ENCODE data around the gene EREG. TPM values are rescaled to one million over a fixed set of nuclear protein-coding genes. Genes with fewer than 3 reads are reported as not detected.

Gene EREG
- total RNA-seq, 1 donor from 2014 or later = 0.30 TPM

- H3K4me3 Mint-ChIP-seq (ENCODE audit: unreplicated experiment) = no peak overlapping the region
- no peaks in the 10 kb centered on the region for H3K79me2 ChIP-seq (ENCODE audit: insufficient read depth, low read length)
- H2AFZ ChIP-seq (ENCODE audit: low read depth, low read length) = no peak overlapping the region
- no peaks in the 10 kb centered on the region for H3K36me3 Mint-ChIP-seq (ENCODE audit: low read depth, unreplicated experiment)
- H3K9me3 ChIP-seq (ENCODE audit: insufficient read depth, low read depth, low read length) = no peaks in the 10 kb centered on the region
- H3K9ac ChIP-seq (ENCODE audit: low read length) = no peak overlapping the region
- H3K4me3 ChIP-seq (ENCODE audit: insufficient read depth, low read depth, low read length) = no peak overlapping the region
- H3K27ac ChIP-seq (ENCODE audit: low read depth, low read length) = no peak overlapping the region
- TF ChIP-seq, protein P1, sequence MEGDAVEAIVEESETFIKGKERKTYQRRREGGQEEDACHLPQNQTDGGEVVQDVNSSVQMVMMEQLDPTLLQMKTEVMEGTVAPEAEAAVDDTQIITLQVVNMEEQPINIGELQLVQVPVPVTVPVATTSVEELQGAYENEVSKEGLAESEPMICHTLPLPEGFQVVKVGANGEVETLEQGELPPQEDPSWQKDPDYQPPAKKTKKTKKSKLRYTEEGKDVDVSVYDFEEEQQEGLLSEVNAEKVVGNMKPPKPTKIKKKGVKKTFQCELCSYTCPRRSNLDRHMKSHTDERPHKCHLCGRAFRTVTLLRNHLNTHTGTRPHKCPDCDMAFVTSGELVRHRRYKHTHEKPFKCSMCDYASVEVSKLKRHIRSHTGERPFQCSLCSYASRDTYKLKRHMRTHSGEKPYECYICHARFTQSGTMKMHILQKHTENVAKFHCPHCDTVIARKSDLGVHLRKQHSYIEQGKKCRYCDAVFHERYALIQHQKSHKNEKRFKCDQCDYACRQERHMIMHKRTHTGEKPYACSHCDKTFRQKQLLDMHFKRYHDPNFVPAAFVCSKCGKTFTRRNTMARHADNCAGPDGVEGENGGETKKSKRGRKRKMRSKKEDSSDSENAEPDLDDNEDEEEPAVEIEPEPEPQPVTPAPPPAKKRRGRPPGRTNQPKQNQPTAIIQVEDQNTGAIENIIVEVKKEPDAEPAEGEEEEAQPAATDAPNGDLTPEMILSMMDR (IDR thresholded peaks at IDR 0.05; ENCODE audit: insufficient read depth, low read depth, low read length) = no peak
- no peak for TF ChIP-seq EZH2 (IDR thresholded peaks at IDR 0.05; ENCODE audit: insufficient read depth, low read length)
- H3K4me2 ChIP-seq (ENCODE audit: low read length) = no peak overlapping the region
- H3K9me3 Mint-ChIP-seq (ENCODE audit: unreplicated experiment) = no peaks in the 10 kb centered on the region
- H4K20me1 ChIP-seq (ENCODE audit: insufficient read depth, low read length) = no peaks in the 10 kb centered on the region
- FAIRE-seq = no peak
- H3K4me1 ChIP-seq (ENCODE audit: insufficient read depth, low read length) = peaks cover 4% of the 10 kb centered on the region
- H3K36me3 ChIP-seq (ENCODE audit: insufficient read depth, low read length) = no peaks in the 10 kb centered on the region
- DNase-seq (ENCODE audit: low read depth) = no peak
- H3K27me3 Mint-ChIP-seq (ENCODE audit: low read depth, unreplicated experiment) = no peaks in the 10 kb centered on the region
- H3K27ac Mint-ChIP-seq (ENCODE audit: unreplicated experiment) = no peak overlapping the region
- H3K27me3 ChIP-seq (ENCODE audit: insufficient read depth, low read length) = no peaks in the 10 kb centered on the region
- H3K4me1 Mint-ChIP-seq (ENCODE audit: low read depth, unreplicated experiment) = no peaks in the 10 kb centered on the region
Observed at GRCh38 chr4:74400395-74400794, 35.5 kb downstream of the EREG start.

GRCh38 chr4:74402692-74403456 is 37.9 kb downstream of the EREG start:
- Histone ChIP-seq H3K9me3 (ENCODE audit: insufficient read depth, low read depth, low read length) (no peaks in the 10 kb centered on the region), H3K4me2 (ENCODE audit: low read length) (no peak overlapping the region), H4K20me1 (ENCODE audit: insufficient read depth, low read length) (no peaks in the 10 kb centered on the region), H3K79me2 (ENCODE audit: insufficient read depth, low read length) (no peaks in the 10 kb centered on the region), H3K36me3 (ENCODE audit: insufficient read depth, low read length) (no peaks in the 10 kb centered on the region), H3K9ac (ENCODE audit: low read length) (no peak overlapping the region), H2AFZ (ENCODE audit: low read depth, low read length) (no peak overlapping the region), H3K27ac (ENCODE audit: low read depth, low read length) (no peak overlapping the region), H3K27me3 (ENCODE audit: insufficient read depth, low read length) (no peaks in the 10 kb centered on the region), H3K4me1 (ENCODE audit: insufficient read depth, low read length) (no peaks in the 10 kb centered on the region), H3K4me3 (ENCODE audit: insufficient read depth, low read depth, low read length) (no peak overlapping the region)
- FAIRE-seq (no peak), DNase-seq (ENCODE audit: low read depth) (no peak)
- Mint-ChIP-seq H3K4me1 (ENCODE audit: low read depth, unreplicated experiment) (peaks cover 2% of the 10 kb centered on the region), H3K27me3 (ENCODE audit: low read depth, unreplicated experiment) (no peaks in the 10 kb centered on the region), H3K9me3 (ENCODE audit: unreplicated experiment) (no peaks in the 10 kb centered on the region), H3K4me3 (ENCODE audit: unreplicated experiment) (no peak overlapping the region), H3K36me3 (ENCODE audit: low read depth, unreplicated experiment) (no peaks in the 10 kb centered on the region), H3K27ac (ENCODE audit: unreplicated experiment) (no peak overlapping the region)
- TF ChIP-seq, protein P1 (IDR thresholded peaks at IDR 0.05; ENCODE audit: insufficient read depth, low read depth, low read length) = no peak
- no peak for TF ChIP-seq EZH2 (IDR thresholded peaks at IDR 0.05; ENCODE audit: insufficient read depth, low read length)

DNA sequence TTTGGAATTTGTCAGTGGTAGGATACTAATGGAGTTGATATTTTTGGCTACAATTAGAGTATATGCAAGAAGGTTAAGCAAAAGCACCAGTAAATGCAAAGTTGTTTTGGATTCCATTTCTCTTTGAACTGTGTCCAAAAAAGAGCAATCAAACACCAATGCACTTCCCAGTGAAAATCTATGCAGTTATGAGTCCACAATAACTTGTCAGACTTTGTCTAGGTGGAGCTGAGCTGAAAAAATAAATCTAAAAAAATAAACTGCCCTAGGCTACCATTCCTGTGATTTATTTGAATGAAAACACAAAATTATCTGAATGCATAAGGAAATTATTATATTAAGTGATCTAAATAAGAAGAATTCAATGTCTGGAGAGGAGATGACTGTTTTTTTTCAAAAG is 42.9 kb downstream of the EREG start:
- no peak overlapping the region for H3K4me2 ChIP-seq (ENCODE audit: low read length)
- H3K27me3 ChIP-seq (ENCODE audit: insufficient read depth, low read length) = no peaks in the 10 kb centered on the region
- no peaks in the 10 kb centered on the region for H3K36me3 ChIP-seq (ENCODE audit: insufficient read depth, low read length)
- FAIRE-seq (no peak), DNase-seq (ENCODE audit: low read depth) (no peak)
- Mint-ChIP-seq H3K9me3 (ENCODE audit: unreplicated experiment) (no peaks in the 10 kb centered on the region), H3K27me3 (ENCODE audit: low read depth, unreplicated experiment) (no peaks in the 10 kb centered on the region), H3K27ac (ENCODE audit: unreplicated experiment) (no peak overlapping the region), H3K4me3 (ENCODE audit: unreplicated experiment) (no peak overlapping the region), H3K36me3 (ENCODE audit: low read depth, unreplicated experiment) (no peaks in the 10 kb centered on the region), H3K4me1 (ENCODE audit: low read depth, unreplicated experiment) (peaks cover 20% of the 10 kb centered on the region)
- no peak overlapping the region for H3K27ac ChIP-seq (ENCODE audit: low read depth, low read length)
- H3K4me3 ChIP-seq (ENCODE audit: insufficient read depth, low read depth, low read length) = no peak overlapping the region
- H2AFZ ChIP-seq (ENCODE audit: low read depth, low read length) = no peak overlapping the region
- H3K4me1 ChIP-seq (ENCODE audit: insufficient read depth, low read length) = no peaks in the 10 kb centered on the region
- H4K20me1 ChIP-seq (ENCODE audit: insufficient read depth, low read length) = no peaks in the 10 kb centered on the region
- no peak for TF ChIP-seq EZH2 (IDR thresholded peaks at IDR 0.05; ENCODE audit: insufficient read depth, low read length)
- TF ChIP-seq, protein P1 (IDR thresholded peaks at IDR 0.05; ENCODE audit: insufficient read depth, low read depth, low read length) = no peak
- no peak overlapping the region for H3K9ac ChIP-seq (ENCODE audit: low read length)
- H3K79me2 ChIP-seq (ENCODE audit: insufficient read depth, low read length) = no peaks in the 10 kb centered on the region
- H3K9me3 ChIP-seq (ENCODE audit: insufficient read depth, low read depth, low read length) = no peaks in the 10 kb centered on the region

All from astrocyte (in vitro differentiated cells and primary cell).